DND-41 (cell line): Measurements from ENCODE around the gene FN3K.

ENCODE experiments used
- EZH2 ChIP-seq: IDR thresholded peaks from 3 replicates; pipeline ENCODE4 v1.6.1; 2012; ENCODE audit warnings: borderline replicate concordance, low read depth, mild to moderate bottlenecking, moderate library complexity, low read length, inconsistent platforms; ENCODE audit not compliant: severe bottlenecking
- TF ChIP-seq, protein P1 (sequence below): IDR thresholded peaks from 2 replicates; pipeline ENCODE4 v1.5.1; 2012; ENCODE audit warnings: borderline replicate concordance, low read length, moderate library complexity, mild to moderate bottlenecking; ENCODE audit not compliant: poor library complexity, severe bottlenecking; ENCODE audit errors: extremely low read depth

DNA sequence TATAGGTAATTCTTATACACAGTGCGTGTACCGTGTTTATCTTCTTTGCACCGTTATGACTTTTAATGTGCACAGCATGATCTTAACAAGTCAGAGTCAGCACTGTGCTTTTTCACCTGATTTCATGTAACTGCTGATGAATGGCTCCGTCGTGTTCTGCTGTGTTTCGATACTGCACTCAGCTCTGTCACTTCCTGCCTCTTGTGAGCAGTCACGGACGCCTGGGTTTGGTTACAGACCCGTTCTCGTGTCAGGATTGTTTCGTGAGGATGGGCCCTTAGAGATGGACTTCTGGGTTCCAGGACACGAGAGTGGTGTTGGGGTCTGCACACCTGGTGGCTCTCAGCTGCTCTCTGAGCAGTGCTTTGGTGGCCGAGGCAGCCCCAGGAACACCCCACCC, 41.0 kb downstream of the FN3K start:
- TF ChIP-seq, protein P1, sequence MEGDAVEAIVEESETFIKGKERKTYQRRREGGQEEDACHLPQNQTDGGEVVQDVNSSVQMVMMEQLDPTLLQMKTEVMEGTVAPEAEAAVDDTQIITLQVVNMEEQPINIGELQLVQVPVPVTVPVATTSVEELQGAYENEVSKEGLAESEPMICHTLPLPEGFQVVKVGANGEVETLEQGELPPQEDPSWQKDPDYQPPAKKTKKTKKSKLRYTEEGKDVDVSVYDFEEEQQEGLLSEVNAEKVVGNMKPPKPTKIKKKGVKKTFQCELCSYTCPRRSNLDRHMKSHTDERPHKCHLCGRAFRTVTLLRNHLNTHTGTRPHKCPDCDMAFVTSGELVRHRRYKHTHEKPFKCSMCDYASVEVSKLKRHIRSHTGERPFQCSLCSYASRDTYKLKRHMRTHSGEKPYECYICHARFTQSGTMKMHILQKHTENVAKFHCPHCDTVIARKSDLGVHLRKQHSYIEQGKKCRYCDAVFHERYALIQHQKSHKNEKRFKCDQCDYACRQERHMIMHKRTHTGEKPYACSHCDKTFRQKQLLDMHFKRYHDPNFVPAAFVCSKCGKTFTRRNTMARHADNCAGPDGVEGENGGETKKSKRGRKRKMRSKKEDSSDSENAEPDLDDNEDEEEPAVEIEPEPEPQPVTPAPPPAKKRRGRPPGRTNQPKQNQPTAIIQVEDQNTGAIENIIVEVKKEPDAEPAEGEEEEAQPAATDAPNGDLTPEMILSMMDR: no peak
- no peak for TF ChIP-seq EZH2
